Left lobe of liver (tissue), 2 donors: ENCODE data around the gene NAV3. TPM values are rescaled to one million over a fixed set of nuclear protein-coding genes. Genes with fewer than 3 reads are reported as not detected.

ENCODE experiments used
- ATAC-seq: fragments of 200-7000 bp; cut with Tn5 transposase; one replicate; pipeline ENCODE4 v1.9.1; 2020; ENCODE audit warnings: mild to moderate bottlenecking, moderate library complexity
- DNase-seq: peaks from one replicate; pipeline ENCODE4 v3.0.0-alpha.2; 2020; ENCODE audit warnings: low spot score
- total RNA-seq: library from RNA; stranded (reverse); gene quantifications from one replicate; pipeline ENCODE4 v1.2.1, GENCODE V29; 2021
- donor health status: DM: no; HTN: no; CAD: no; lungs with moderate emphysema.
- donor health status: DM: no; HTN: yes; CAD: no.

NAV3 gene
- total RNA-seq, 1 donor from 2014 or later = 0.48 TPM

- no peak for DNase-seq
- ATAC-seq = no peak
Observed at GRCh38 chr12:77919450-77919849, 88.8 kb downstream of the NAV3 start.

GRCh38 chr12:77923882-77924281 is 93.2 kb downstream of the NAV3 start:
- ATAC-seq = no peak
- no peak for DNase-seq

- ATAC-seq (no peak), DNase-seq (no peak)
Observed at GRCh38 chr12:77924703-77925102, 94.0 kb downstream of the NAV3 start.

- peak; percentile 65 for DNase-seq
Observed at GRCh38 chr12:77925536-77926108, 94.9 kb downstream of the NAV3 start.

GRCh38 chr12:77928078-77928477 is 97.4 kb downstream of the NAV3 start:
- no peak for ATAC-seq
- no peak for DNase-seq

More at GRCh38 chr12:77925536-77926108, 94.9 kb downstream of the NAV3 start:
- peak; percentile 100 for ATAC-seq

GRCh38 chr12:77932216-77932615 is 101.5 kb downstream of the NAV3 start:
- no peak for ATAC-seq
- no peak for DNase-seq

- ATAC-seq (no peak), DNase-seq (no peak)
Observed at GRCh38 chr12:77938301-77938700, 107.6 kb downstream of the NAV3 start.

GRCh38 chr12:77940011-77940423 is 109.3 kb downstream of the NAV3 start:
- DNase-seq = no peak
- no peak for ATAC-seq

- no peak for DNase-seq
- ATAC-seq = no peak
Observed at GRCh38 chr12:77940567-77940966, 109.9 kb downstream of the NAV3 start.

GRCh38 chr12:77941401-77941800 is 110.7 kb downstream of the NAV3 start:
- DNase-seq = no peak
- ATAC-seq = no peak

- no peak for ATAC-seq
- no peak for DNase-seq
Observed at GRCh38 chr12:77943466-77943865, 112.8 kb downstream of the NAV3 start.

- ATAC-seq (no peak), DNase-seq (no peak)
Observed at GRCh38 chr12:77946541-77947061, 115.9 kb downstream of the NAV3 start.

GRCh38 chr12:77947330-77947729 is 116.6 kb downstream of the NAV3 start:
- DNase-seq (no peak), ATAC-seq (no peak)

- DNase-seq (no peak), ATAC-seq (no peak)
Observed at GRCh38 chr12:77947746-77948145, 117.1 kb downstream of the NAV3 start.

- no peak for DNase-seq
- ATAC-seq = no peak
Observed at GRCh38 chr12:77949943-77950342, 119.2 kb downstream of the NAV3 start.

- DNase-seq (no peak), ATAC-seq (no peak)
Observed at GRCh38 chr12:77953528-77954205, 123.0 kb downstream of the NAV3 start.

GRCh38 chr12:77954206-77954555 is 123.5 kb downstream of the NAV3 start:
- no peak for ATAC-seq
- no peak for DNase-seq

GRCh38 chr12:77957062-77957461 is 126.4 kb downstream of the NAV3 start:
- no peak for DNase-seq
- ATAC-seq = no peak

- ATAC-seq (no peak), DNase-seq (no peak)
Observed at GRCh38 chr12:77963576-77964178, 133.0 kb downstream of the NAV3 start.

GRCh38 chr12:77965790-77966189 is 135.1 kb downstream of the NAV3 start:
- ATAC-seq (no peak), DNase-seq (no peak)

- no peak for DNase-seq
- ATAC-seq = no peak
Observed at GRCh38 chr12:77968021-77968420, 137.3 kb downstream of the NAV3 start.

GRCh38 chr12:77968571-77968970 is 137.9 kb downstream of the NAV3 start:
- no peak for ATAC-seq

More at GRCh38 chr12:77968571-77968970, 137.9 kb downstream of the NAV3 start:
- DNase-seq = no peak
